K562 treated with DMSO at 1 percent for 12 hours (cell line): Measurements from ENCODE around the gene SCIN. TPM values are rescaled to one million over a fixed set of nuclear protein-coding genes. Genes with fewer than 3 reads are reported as not detected.

Source experiments
- total RNA-seq: library from RNA; unstranded; fragments of 300-600 nt; gene quantifications from 2 replicates; pipeline ENCODE4 v1.2.3, GENCODE V29; 2022; ENCODE audit not compliant: insufficient read depth

The SCIN gene
- total RNA-seq: 9.5 and 17.1 TPM in 2 replicates

GRCh38 chr7:12570534-12571461 lies at the start of gene SCIN:
Gene SCIN (plus strand): TSS chr7:12570720. CDS start chr7:12570787, 67 bp downstream.

GRCh38 chr7:12686891-12687717 lies 116.6 kb downstream of the SCIN start, which contains the start of gene ARL4A:
Gene ARL4A (plus strand): TSS chr7:12687633. CDS start chr7:12688255, 622 bp downstream.

Other genes starting within 250 kb of the SCIN start
- gene VWDE, start 166.9 kb upstream of the SCIN start, total RNA-seq: 4.4 and 16.3 TPM in 2 replicates
- 42.2 and 54.8 TPM in 2 replicates for gene ARL4A, start 116.9 kb downstream of the SCIN start, total RNA-seq